ENCODE measurements around the gene SNRPD2. TPM values are rescaled to one million over a fixed set of nuclear protein-coding genes. Genes with fewer than 3 reads are reported as not detected.
"Not testable (repeated sequence)": the region's sequence is repeated elsewhere in the genome, so short reads cannot be mapped to it uniquely, and the experiment has no call there.

Gene SNRPD2
- 210 TPM for total RNA-seq

- H3K27ac ChIP-seq (ENCODE audit: low read depth, low read length): peak within 1 kb of the TSS; percentile 88
- no peaks in the 10 kb centered on the region for H3K27me3 ChIP-seq (ENCODE audit: control insufficient read depth in 3 of 3, insufficient read depth in 3 of 3, low read length in 3 of 3)
- H3K4me3 ChIP-seq (ENCODE audit: low read length in 3 of 3): peak within 1 kb of the TSS; percentile 88 to 92 (median 88)
- no peaks in the 10 kb centered on the region for H3K9me3 ChIP-seq (ENCODE audit: control insufficient read depth in 3 of 3, low read length in 3 of 3)
- H3K36me3 ChIP-seq (ENCODE audit: control insufficient read depth in 3 of 3, insufficient read depth in 3 of 3, low read length in 3 of 3): peaks cover 16 to 22% (median 20%) of the 10 kb centered on the region in 3 donors
- H3K4me1 ChIP-seq (ENCODE audit: control insufficient read depth in 3 of 3, insufficient read depth in 3 of 3, low read length in 3 of 3): peaks cover 15 to 20% (median 20%) of the 10 kb centered on the region in 3 donors
- peak within 1 kb of the TSS; percentile 85 to 93 (median 92) for H3K9ac ChIP-seq (ENCODE audit: low read depth in 1 of 3, low read length in 3 of 3)
These were observed at the start of gene SNRPD2 for GRCh38 chr19:45691516-45692186. Gene SNRPD2 (minus strand): TSS chr19:45691953. CDS start chr19:45691888, 65 bp downstream.

- no peaks in the 10 kb centered on the region for H3K4me1 ChIP-seq (ENCODE audit: control insufficient read depth in 3 of 3, insufficient read depth in 3 of 3, low read length in 3 of 3)
- H3K9ac ChIP-seq (ENCODE audit: low read depth in 1 of 3, low read length in 3 of 3): no peak overlapping the region
- H3K27me3 ChIP-seq (ENCODE audit: control insufficient read depth in 3 of 3, insufficient read depth in 3 of 3, low read length in 3 of 3): no peaks in the 10 kb centered on the region
- H3K9me3 ChIP-seq (ENCODE audit: control insufficient read depth in 3 of 3, low read length in 3 of 3): no peaks in the 10 kb centered on the region
- no peak overlapping the region for H3K4me3 ChIP-seq (ENCODE audit: low read length in 3 of 3)
- H3K36me3 ChIP-seq (ENCODE audit: control insufficient read depth in 3 of 3, insufficient read depth in 3 of 3, low read length in 3 of 3): no peaks in the 10 kb centered on the region
- no peak overlapping the region for H3K27ac ChIP-seq (ENCODE audit: low read depth, low read length)
These were observed 48.0 kb upstream of the SNRPD2 start for GRCh38 chr19:45739498-45740439.

GRCh38 chr19:45733160-45733810 is 41.5 kb upstream of the SNRPD2 start, which contains the start of gene MEIOSIN:
Gene MEIOSIN (plus strand): TSS chr19:45733439. CDS start chr19:45735377, 1,938 bp downstream.
- Histone ChIP-seq H3K9me3 (ENCODE audit: control insufficient read depth in 3 of 3, low read length in 3 of 3) (no peaks in the 10 kb centered on the region), H3K9ac (ENCODE audit: low read depth in 1 of 3, low read length in 3 of 3) (no peak within 1 kb of the TSS), H3K27ac (ENCODE audit: low read depth, low read length) (no peak within 1 kb of the TSS), H3K27me3 (ENCODE audit: control insufficient read depth in 3 of 3, insufficient read depth in 3 of 3, low read length in 3 of 3) (no peaks in the 10 kb centered on the region), H3K4me1 (ENCODE audit: control insufficient read depth in 3 of 3, insufficient read depth in 3 of 3, low read length in 3 of 3) (peaks cover 11 to 13% (median 13%) of the 10 kb centered on the region in 3 donors), H3K36me3 (ENCODE audit: control insufficient read depth in 3 of 3, insufficient read depth in 3 of 3, low read length in 3 of 3) (no peaks in the 10 kb centered on the region), H3K4me3 (ENCODE audit: low read length in 3 of 3) (no peak within 1 kb of the TSS)

- Histone ChIP-seq H3K27ac (ENCODE audit: low read depth, low read length) (peak within 1 kb of the TSS; percentile 69), H3K4me1 (ENCODE audit: control insufficient read depth in 3 of 3, insufficient read depth in 3 of 3, low read length in 3 of 3) (peaks cover 11 to 13% (median 13%) of the 10 kb centered on the region in 3 donors), H3K9me3 (ENCODE audit: control insufficient read depth in 3 of 3, low read length in 3 of 3) (no peaks in the 10 kb centered on the region), H3K9ac (ENCODE audit: low read depth in 1 of 3, low read length in 3 of 3) (peak within 1 kb of the TSS; percentile 84 to 89 (median 87)), H3K4me3 (ENCODE audit: low read length in 3 of 3) (peak within 1 kb of the TSS; percentile 82 to 93 (median 92)), H3K27me3 (ENCODE audit: control insufficient read depth in 3 of 3, insufficient read depth in 3 of 3, low read length in 3 of 3) (no peaks in the 10 kb centered on the region), H3K36me3 (ENCODE audit: control insufficient read depth in 3 of 3, insufficient read depth in 3 of 3, low read length in 3 of 3) (no peaks in the 10 kb centered on the region)
These were observed 38.9 kb upstream of the SNRPD2 start, which contains the start of gene FBXO46 for GRCh38 chr19:45730368-45731288. Gene FBXO46 (minus strand): TSS chr19:45730896. CDS start chr19:45713495, 17,401 bp downstream.

- peaks cover 11 to 13% (median 13%) of the 10 kb centered on the region in 3 donors for H3K4me1 ChIP-seq (ENCODE audit: control insufficient read depth in 3 of 3, insufficient read depth in 3 of 3, low read length in 3 of 3)
- H3K9ac ChIP-seq (ENCODE audit: low read depth in 1 of 3, low read length in 3 of 3): peak overlapping the region; percentile 84 to 89 (median 87)
- H3K36me3 ChIP-seq (ENCODE audit: control insufficient read depth in 3 of 3, insufficient read depth in 3 of 3, low read length in 3 of 3): no peaks in the 10 kb centered on the region
- no peaks in the 10 kb centered on the region for H3K27me3 ChIP-seq (ENCODE audit: control insufficient read depth in 3 of 3, insufficient read depth in 3 of 3, low read length in 3 of 3)
- peak overlapping the region; percentile 82 to 93 (median 92) for H3K4me3 ChIP-seq (ENCODE audit: low read length in 3 of 3)
- H3K9me3 ChIP-seq (ENCODE audit: control insufficient read depth in 3 of 3, low read length in 3 of 3): no peaks in the 10 kb centered on the region
- H3K27ac ChIP-seq (ENCODE audit: low read depth, low read length): peak overlapping the region; percentile 69
These were observed 38.1 kb upstream of the SNRPD2 start for GRCh38 chr19:45729800-45730290.

GRCh38 chr19:45728683-45729082 is 36.9 kb upstream of the SNRPD2 start:
- H3K27me3 ChIP-seq (ENCODE audit: control insufficient read depth in 3 of 3, insufficient read depth in 3 of 3, low read length in 3 of 3); H3K27ac ChIP-seq (ENCODE audit: low read depth, low read length); H3K36me3 ChIP-seq (ENCODE audit: control insufficient read depth in 3 of 3, insufficient read depth in 3 of 3, low read length in 3 of 3); H3K4me3 ChIP-seq (ENCODE audit: low read length in 3 of 3); H3K9me3 ChIP-seq (ENCODE audit: control insufficient read depth in 3 of 3, low read length in 3 of 3); H3K9ac ChIP-seq (ENCODE audit: low read depth in 1 of 3, low read length in 3 of 3): not testable (repeated sequence)
- peaks cover 11 to 13% (median 13%) of the 10 kb centered on the region in 3 donors for H3K4me1 ChIP-seq (ENCODE audit: control insufficient read depth in 3 of 3, insufficient read depth in 3 of 3, low read length in 3 of 3)

- H3K9ac ChIP-seq (ENCODE audit: low read depth in 1 of 3, low read length in 3 of 3); H3K9me3 ChIP-seq (ENCODE audit: control insufficient read depth in 3 of 3, low read length in 3 of 3); H3K36me3 ChIP-seq (ENCODE audit: control insufficient read depth in 3 of 3, insufficient read depth in 3 of 3, low read length in 3 of 3); H3K27me3 ChIP-seq (ENCODE audit: control insufficient read depth in 3 of 3, insufficient read depth in 3 of 3, low read length in 3 of 3); H3K4me3 ChIP-seq (ENCODE audit: low read length in 3 of 3); H3K27ac ChIP-seq (ENCODE audit: low read depth, low read length): not testable (repeated sequence)
- peaks cover 15 to 28% (median 18%) of the 10 kb centered on the region in 3 donors for H3K4me1 ChIP-seq (ENCODE audit: control insufficient read depth in 3 of 3, insufficient read depth in 3 of 3, low read length in 3 of 3)
These were observed 28.3 kb upstream of the SNRPD2 start for GRCh38 chr19:45720065-45720464.

- peak overlapping the region; percentile 82 to 94 (median 86) for H3K9ac ChIP-seq (ENCODE audit: low read depth in 1 of 3, low read length in 3 of 3)
- peak overlapping the region; percentile 77 to 89 (median 82) for H3K4me3 ChIP-seq (ENCODE audit: low read length in 3 of 3)
- peak overlapping the region; percentile 96 for H3K27ac ChIP-seq (ENCODE audit: low read depth, low read length)
- no peaks in the 10 kb centered on the region for H3K27me3 ChIP-seq (ENCODE audit: control insufficient read depth in 3 of 3, insufficient read depth in 3 of 3, low read length in 3 of 3)
- H3K4me1 ChIP-seq (ENCODE audit: control insufficient read depth in 3 of 3, insufficient read depth in 3 of 3, low read length in 3 of 3): peaks cover 15 to 26% (median 18%) of the 10 kb centered on the region in 3 donors
- H3K9me3 ChIP-seq (ENCODE audit: control insufficient read depth in 3 of 3, low read length in 3 of 3): no peaks in the 10 kb centered on the region
- H3K36me3 ChIP-seq (ENCODE audit: control insufficient read depth in 3 of 3, insufficient read depth in 3 of 3, low read length in 3 of 3): peaks cover 0 to 4% (median 4%) of the 10 kb centered on the region in 3 donors
These were observed 26.4 kb upstream of the SNRPD2 start for GRCh38 chr19:45717983-45718650.
